ENCODE data around the gene TMEM140. TPM values are rescaled to one million over a fixed set of nuclear protein-coding genes. Genes with fewer than 3 reads are reported as not detected.
"Not testable (repeated sequence)": the region's sequence is repeated elsewhere in the genome, so short reads cannot be mapped to it uniquely, and the experiment has no call there.

Gene TMEM140
- total RNA-seq, 2 donors from 2014 or later, result 11.7 to 16.6 TPM

- H3K36me3 Mint-ChIP-seq (ENCODE audit: low read depth), result peaks cover 64% of the 10 kb centered on the region
- no peak for ATAC-seq (replicated peaks)
- no peaks in the 10 kb centered on the region for H3K9me3 Mint-ChIP-seq
These were observed 56.5 kb downstream of the TMEM140 start for GRCh38 chr7:135204341-135204749.

GRCh38 chr7:135204876-135205275, 57.0 kb downstream of the TMEM140 start:
- H3K4me1 Mint-ChIP-seq, result peaks cover 19% of the 10 kb centered on the region
- no peak overlapping the region for H3K4me3 Mint-ChIP-seq
- H3K27ac Mint-ChIP-seq, result no peak overlapping the region
- no peaks in the 10 kb centered on the region for H3K27me3 Mint-ChIP-seq
- H3K36me3 Mint-ChIP-seq (ENCODE audit: low read depth), result peaks cover 59% of the 10 kb centered on the region
- ATAC-seq (replicated peaks), result no peak
- no peaks in the 10 kb centered on the region for H3K9me3 Mint-ChIP-seq

More at GRCh38 chr7:135204341-135204749, 56.5 kb downstream of the TMEM140 start:
- Mint-ChIP-seq H3K4me1 (peaks cover 19% of the 10 kb centered on the region), H3K4me3 (no peak overlapping the region), H3K27me3 (no peaks in the 10 kb centered on the region), H3K27ac (no peak overlapping the region)

GRCh38 chr7:135205850-135206249, 58.0 kb downstream of the TMEM140 start:
- Mint-ChIP-seq H3K27ac (no peak overlapping the region), H3K4me3 (no peak overlapping the region), H3K36me3 (ENCODE audit: low read depth) (peaks cover 53% of the 10 kb centered on the region), H3K27me3 (no peaks in the 10 kb centered on the region), H3K4me1 (peaks cover 19% of the 10 kb centered on the region), H3K9me3 (no peaks in the 10 kb centered on the region)
- no peak for ATAC-seq (replicated peaks)

- Mint-ChIP-seq H3K4me1 (peaks cover 15% of the 10 kb centered on the region), H3K27me3 (no peaks in the 10 kb centered on the region), H3K27ac (peak overlapping the region; percentile 20), H3K9me3 (no peaks in the 10 kb centered on the region), H3K36me3 (ENCODE audit: low read depth) (peaks cover 42% of the 10 kb centered on the region), H3K4me3 (no peak overlapping the region)
- ATAC-seq (replicated peaks), result no peak
These were observed 59.1 kb downstream of the TMEM140 start for GRCh38 chr7:135206941-135207391.

- Mint-ChIP-seq H3K36me3 (ENCODE audit: low read depth) (peaks cover 36% of the 10 kb centered on the region), H3K27ac (peak overlapping the region; percentile 20), H3K4me1 (peaks cover 15% of the 10 kb centered on the region), H3K27me3 (no peaks in the 10 kb centered on the region), H3K9me3 (no peaks in the 10 kb centered on the region), H3K4me3 (no peak overlapping the region)
- ATAC-seq (replicated peaks), result no peak
These were observed 59.7 kb downstream of the TMEM140 start for GRCh38 chr7:135207406-135208101.

- no peaks in the 10 kb centered on the region for H3K9me3 Mint-ChIP-seq
- H3K27ac Mint-ChIP-seq, result no peak overlapping the region
- peaks cover 15% of the 10 kb centered on the region for H3K4me1 Mint-ChIP-seq
- peaks cover 30% of the 10 kb centered on the region for H3K36me3 Mint-ChIP-seq (ENCODE audit: low read depth)
- no peak overlapping the region for H3K4me3 Mint-ChIP-seq
- H3K27me3 Mint-ChIP-seq, result no peaks in the 10 kb centered on the region
- no peak for ATAC-seq (replicated peaks)
These were observed 60.4 kb downstream of the TMEM140 start for GRCh38 chr7:135208102-135208793.

- Mint-ChIP-seq H3K4me1 (peaks cover 15% of the 10 kb centered on the region), H3K27ac (no peak overlapping the region), H3K27me3 (no peaks in the 10 kb centered on the region), H3K4me3 (no peak overlapping the region), H3K36me3 (ENCODE audit: low read depth) (peaks cover 19% of the 10 kb centered on the region), H3K9me3 (no peaks in the 10 kb centered on the region)
- ATAC-seq (replicated peaks), result no peak
These were observed 61.5 kb downstream of the TMEM140 start for GRCh38 chr7:135209225-135209834.

- H3K27ac Mint-ChIP-seq, result peak overlapping the region; percentile 79
- peaks cover 15% of the 10 kb centered on the region for H3K4me1 Mint-ChIP-seq
- peak overlapping the region; percentile 88 for H3K4me3 Mint-ChIP-seq
- no peaks in the 10 kb centered on the region for H3K9me3 Mint-ChIP-seq
- no peak for ATAC-seq (replicated peaks)
- H3K36me3 Mint-ChIP-seq (ENCODE audit: low read depth), result peaks cover 7% of the 10 kb centered on the region
- H3K27me3 Mint-ChIP-seq, result no peaks in the 10 kb centered on the region
These were observed 63.0 kb downstream of the TMEM140 start for GRCh38 chr7:135210888-135211178.

- peak; percentile 93 for ATAC-seq (replicated peaks)
- H3K27ac Mint-ChIP-seq, result peak within 1 kb of the TSS; percentile 79
- no peaks in the 10 kb centered on the region for H3K9me3 Mint-ChIP-seq
- peaks cover 2% of the 10 kb centered on the region for H3K36me3 Mint-ChIP-seq (ENCODE audit: low read depth)
- H3K4me3 Mint-ChIP-seq, result peak within 1 kb of the TSS; percentile 88
- peaks cover 12% of the 10 kb centered on the region for H3K4me1 Mint-ChIP-seq
- no peaks in the 10 kb centered on the region for H3K27me3 Mint-ChIP-seq
These were observed 63.5 kb downstream of the TMEM140 start, which contains the start of gene WDR91 for GRCh38 chr7:135211179-135211945. Gene WDR91 (minus strand): TSS chr7:135211526. CDS start chr7:135211502, 24 bp downstream.

GRCh38 chr7:135211946-135212685, 64.2 kb downstream of the TMEM140 start:
- peak overlapping the region; percentile 79 for H3K27ac Mint-ChIP-seq
- peak overlapping the region; percentile 88 for H3K4me3 Mint-ChIP-seq
- not testable (repeated sequence) for H3K36me3 Mint-ChIP-seq (ENCODE audit: low read depth); H3K27me3 Mint-ChIP-seq; ATAC-seq (replicated peaks); H3K9me3 Mint-ChIP-seq
- H3K4me1 Mint-ChIP-seq, result peaks cover 10% of the 10 kb centered on the region

GRCh38 chr7:135213831-135214230, 66.0 kb downstream of the TMEM140 start:
- H3K27me3 Mint-ChIP-seq, result peaks cover 4% of the 10 kb centered on the region
- H3K4me1 Mint-ChIP-seq, result no peaks in the 10 kb centered on the region
- no peak overlapping the region for H3K27ac Mint-ChIP-seq
- no peak for ATAC-seq (replicated peaks)
- no peaks in the 10 kb centered on the region for H3K9me3 Mint-ChIP-seq
- no peaks in the 10 kb centered on the region for H3K36me3 Mint-ChIP-seq (ENCODE audit: low read depth)
- no peak overlapping the region for H3K4me3 Mint-ChIP-seq

- Mint-ChIP-seq H3K4me1 (no peaks in the 10 kb centered on the region), H3K4me3 (no peak overlapping the region), H3K36me3 (ENCODE audit: low read depth) (no peaks in the 10 kb centered on the region), H3K27me3 (peaks cover 4% of the 10 kb centered on the region), H3K9me3 (no peaks in the 10 kb centered on the region), H3K27ac (no peak overlapping the region)
- ATAC-seq (replicated peaks), result no peak
These were observed 67.3 kb downstream of the TMEM140 start for GRCh38 chr7:135215180-135215579.

- no peaks in the 10 kb centered on the region for H3K9me3 Mint-ChIP-seq
- no peak for ATAC-seq (replicated peaks)
These were observed 67.8 kb downstream of the TMEM140 start for GRCh38 chr7:135215698-135216097.

More at GRCh38 chr7:135215698-135216097, 67.8 kb downstream of the TMEM140 start:
- Mint-ChIP-seq H3K4me3 (no peak overlapping the region), H3K4me1 (no peaks in the 10 kb centered on the region), H3K27ac (no peak overlapping the region), H3K36me3 (ENCODE audit: low read depth) (no peaks in the 10 kb centered on the region), H3K27me3 (peaks cover 4% of the 10 kb centered on the region)

All from activated T-helper 17 cell treated with anti-CD3 and anti-CD28 coated beads, Interleukin-2, amount 50 U/mL, for 72 hours (primary cell).